GM10847 (cell line): ENCODE data around the gene EYS.

ENCODE experiments used
- POLR2A ChIP-seq: IDR thresholded peaks from 2 replicates; pipeline ENCODE4 v1.6.1; 2011; ENCODE audit not compliant: insufficient read length; ENCODE audit errors: extremely low read depth

EYS gene

GRCh38 chr6:64807785-64808184, 899.2 kb downstream of the EYS start:
- TF ChIP-seq POLR2A = no peak

GRCh38 chr6:64803470-64804166, 903.4 kb downstream of the EYS start:
- no peak for TF ChIP-seq POLR2A

DNA sequence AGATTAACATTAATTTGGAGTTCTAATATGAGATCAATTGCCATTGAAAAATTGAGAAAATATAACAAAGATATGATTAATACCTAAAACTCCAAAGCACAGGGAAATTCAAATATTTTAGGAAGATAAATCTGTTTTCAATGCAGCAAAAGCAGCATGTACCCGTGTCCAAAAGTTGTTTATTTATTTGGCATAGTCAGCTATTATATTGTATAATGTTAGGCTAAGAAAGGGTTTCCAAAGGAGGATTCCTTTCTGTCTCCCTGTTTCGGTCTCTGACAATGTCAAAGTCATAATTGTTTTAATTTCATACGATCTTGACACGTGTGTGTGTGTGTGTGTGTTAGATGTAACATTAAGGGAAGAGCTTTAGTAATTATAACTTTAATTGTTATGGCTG, 914.5 kb downstream of the EYS start:
- no peak for TF ChIP-seq POLR2A

DNA sequence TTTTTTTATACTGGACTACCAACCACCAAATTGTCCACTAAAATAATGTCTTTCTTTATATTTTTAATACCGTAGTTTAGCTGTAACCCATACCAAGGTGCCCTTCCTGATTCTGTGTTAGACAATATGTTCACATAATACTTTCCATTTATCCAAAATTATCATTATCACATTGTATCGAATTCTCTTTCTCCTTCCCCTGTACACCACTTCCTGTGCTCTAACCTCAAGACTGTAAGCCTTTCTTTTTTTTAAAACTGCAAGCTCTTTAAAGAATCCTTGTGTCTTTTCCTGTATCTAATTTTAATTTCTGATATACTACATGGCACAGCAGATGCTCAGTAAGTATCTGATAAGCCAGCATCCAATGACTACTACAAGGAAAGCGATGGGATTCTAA, 917.5 kb downstream of the EYS start:
- no peak for TF ChIP-seq POLR2A

DNA sequence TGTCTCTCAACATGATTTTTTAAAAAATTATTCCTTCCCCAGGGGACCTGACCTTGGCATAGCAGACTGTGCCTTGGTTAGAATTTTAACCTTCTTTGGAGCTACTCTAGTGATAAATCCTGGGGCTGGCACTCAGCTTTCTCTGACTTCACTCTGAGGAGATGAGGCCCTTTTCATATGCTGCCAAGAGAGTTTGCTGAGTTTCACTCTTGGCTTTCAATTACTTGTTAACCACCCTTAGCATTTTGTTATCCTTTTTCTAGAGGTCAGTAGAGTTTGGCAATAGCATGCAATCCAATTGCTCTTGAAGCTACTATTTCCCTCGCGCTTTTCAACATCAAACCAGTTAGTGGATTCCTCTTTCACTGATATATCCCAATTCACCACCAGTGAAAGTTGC, 920.3 kb downstream of the EYS start:
- no peak for TF ChIP-seq POLR2A

- no peak for TF ChIP-seq POLR2A
These were observed 924.1 kb downstream of the EYS start for GRCh38 chr6:64782877-64783276.

DNA sequence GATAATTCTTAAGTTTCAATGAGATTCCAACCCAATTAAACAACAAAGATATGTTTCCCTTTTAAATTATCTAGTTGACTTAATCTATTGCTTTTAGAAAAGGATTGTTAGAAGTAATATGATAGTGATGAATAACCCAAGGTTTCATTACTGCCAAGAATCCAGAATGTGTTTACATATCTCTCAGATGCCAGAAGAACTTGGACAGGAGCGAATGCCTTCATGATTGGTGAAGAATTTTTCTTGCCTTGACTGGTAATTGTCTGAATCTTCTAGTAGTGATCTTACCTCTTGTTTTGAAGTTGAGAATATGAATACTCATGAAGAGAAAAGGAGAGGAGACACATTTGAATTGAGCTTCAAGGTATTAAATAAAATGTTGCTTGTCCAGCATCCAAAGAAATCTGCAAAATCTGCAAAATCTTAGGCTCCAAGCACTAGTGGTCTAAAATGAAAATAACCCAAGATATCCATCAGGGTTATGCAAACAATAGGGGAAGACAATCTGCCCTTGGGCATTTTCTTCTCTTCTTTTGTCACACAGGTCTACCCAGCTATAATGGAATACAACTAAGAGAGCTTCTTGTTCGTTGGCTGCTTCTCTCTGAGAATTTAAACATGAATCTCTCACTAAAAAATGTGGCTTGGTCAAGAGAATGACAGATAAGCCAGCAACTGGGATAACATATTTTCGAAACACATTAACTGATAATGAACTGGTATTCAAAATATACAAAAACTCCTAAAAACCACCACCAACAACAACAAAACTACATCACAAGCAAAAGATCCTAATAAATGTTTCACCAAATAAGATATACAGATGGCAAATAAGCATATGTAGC, 928.9 kb downstream of the EYS start:
- TF ChIP-seq POLR2A = no peak

- TF ChIP-seq POLR2A = no peak
These were observed 930.7 kb downstream of the EYS start for GRCh38 chr6:64776359-64776758.

DNA sequence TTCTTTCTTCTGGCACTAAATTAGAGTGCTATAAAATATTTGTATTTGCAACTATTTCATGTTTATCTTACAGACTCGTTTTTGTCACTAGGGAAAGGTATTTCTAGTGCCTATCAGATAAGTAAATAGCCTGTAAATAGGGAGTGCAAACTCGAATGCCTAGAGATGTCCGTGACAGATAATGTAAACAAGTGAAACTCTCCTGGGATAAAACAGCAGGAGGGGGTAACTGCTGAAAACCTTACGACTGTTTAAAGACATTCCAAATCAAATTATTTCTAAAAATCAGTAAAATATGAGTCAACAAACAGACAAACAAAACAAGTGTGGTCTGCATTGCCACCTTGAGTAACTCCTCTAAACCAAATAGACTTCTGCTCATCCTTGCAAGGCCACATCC, 932.1 kb downstream of the EYS start:
- TF ChIP-seq POLR2A = no peak

DNA sequence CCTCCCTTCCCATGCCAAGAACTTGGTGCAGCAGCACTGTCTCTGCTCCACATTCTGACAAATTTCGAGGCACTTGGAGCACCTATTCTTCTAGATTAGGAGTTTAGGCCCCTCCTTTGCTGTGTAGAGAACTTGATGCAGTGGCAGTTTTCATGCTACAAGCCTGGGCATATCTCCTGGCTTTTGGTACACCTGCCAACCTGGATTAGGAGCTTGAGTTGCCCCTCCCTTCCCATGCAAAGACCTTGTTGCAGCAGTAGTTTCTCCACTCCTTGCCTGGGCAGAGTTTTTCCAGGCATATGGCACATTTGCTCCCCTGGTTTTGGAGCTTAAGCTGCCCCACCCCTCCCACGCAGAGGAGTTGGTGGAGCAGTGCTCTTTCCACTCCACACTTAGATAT, 956.1 kb downstream of the EYS start:
- no peak for TF ChIP-seq POLR2A

DNA sequence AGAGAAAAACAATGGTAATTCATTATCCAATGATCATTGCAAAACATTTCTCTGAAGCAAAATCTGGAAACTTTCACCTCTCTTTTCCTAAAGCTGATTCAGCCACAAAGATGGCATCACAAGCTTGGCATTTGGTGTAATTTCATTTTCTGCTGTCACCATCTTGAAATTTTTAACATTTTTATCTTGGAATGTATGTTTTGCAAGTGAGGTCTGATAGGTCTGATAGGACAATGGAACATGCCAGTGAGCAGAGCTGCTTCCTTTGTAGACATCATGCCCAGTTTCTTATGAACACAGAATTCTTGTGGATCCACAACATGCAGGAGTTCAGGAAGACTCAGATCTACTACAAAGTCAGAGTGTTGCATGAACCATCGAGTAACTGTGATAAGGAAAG, 969.6 kb downstream of the EYS start:
- no peak for TF ChIP-seq POLR2A

GRCh38 chr6:64736421-64736950, 970.5 kb downstream of the EYS start:
- no peak for TF ChIP-seq POLR2A

DNA sequence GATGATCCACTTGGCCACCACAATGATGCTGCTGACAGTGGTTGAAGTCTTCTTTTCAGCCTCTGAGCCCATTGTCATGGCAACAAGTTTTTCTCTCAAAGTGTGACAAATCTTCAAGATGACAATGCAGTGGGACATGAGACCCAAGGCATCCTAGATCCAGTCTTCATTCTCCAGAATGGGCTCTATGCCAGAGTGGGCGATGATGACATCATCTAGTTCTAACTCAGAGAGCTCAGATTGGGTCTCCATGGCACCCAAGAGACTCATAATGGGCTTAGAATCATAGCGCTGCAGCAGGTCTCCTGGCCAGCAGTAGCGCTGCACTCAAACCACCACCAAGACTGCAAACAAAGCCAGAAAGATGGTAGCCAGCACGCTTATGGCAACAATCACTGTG, 973.6 kb downstream of the EYS start:
- TF ChIP-seq POLR2A = no peak

GRCh38 chr6:64732888-64733287, 974.1 kb downstream of the EYS start:
- no peak for TF ChIP-seq POLR2A

- no peak for TF ChIP-seq POLR2A
These were observed 977.5 kb downstream of the EYS start for GRCh38 chr6:64729522-64729921.

DNA sequence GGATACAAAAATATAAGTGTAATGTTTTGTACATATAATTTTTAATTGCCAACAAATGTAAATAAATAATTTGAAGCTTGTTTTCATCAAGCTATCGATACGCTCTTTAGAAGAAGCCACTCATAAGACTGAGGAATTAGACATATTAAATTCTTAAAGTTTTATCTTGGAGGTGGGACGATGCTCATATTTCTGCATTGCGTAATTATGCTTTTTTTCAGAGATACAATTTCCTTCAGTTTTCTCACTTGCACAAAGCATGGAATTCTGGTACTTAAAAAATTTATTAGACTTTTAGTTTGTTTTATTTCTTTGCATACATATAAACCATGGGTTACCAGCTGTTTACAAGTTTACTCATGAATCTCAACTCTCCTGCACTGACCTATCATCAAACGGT, 980.0 kb downstream of the EYS start:
- no peak for TF ChIP-seq POLR2A

GRCh38 chr6:64724091-64724490, 982.9 kb downstream of the EYS start:
- TF ChIP-seq POLR2A = no peak
